Right lung (tissue), 5 donors: Measurements from ENCODE around the gene GNAT2. TPM values are rescaled to one million over a fixed set of nuclear protein-coding genes. Genes with fewer than 3 reads are reported as not detected.

ENCODE experiments used
- DNase-seq, 2 donors: peaks; one replicate each; pipeline ENCODE4 v3.0.0-alpha.2; 2013
- polyA plus RNA-seq, 5 donors: library from polyadenylated mRNA; unstranded; fragments of 120-200 nt; gene quantifications; one replicate each; pipeline versions ENCODE4 v1.2.1 to v1.2.3, GENCODE V29; 2013; ENCODE audit warnings: inconsistent platforms in 1 of 5, low replicate concordance in 1 of 5; ENCODE audit not compliant: insufficient read length in 5 of 5, insufficient read depth in 1 of 5

The GNAT2 gene
- polyA plus RNA-seq, 5 donors, result 0.11 TPM; not detected in 4

- DNase-seq, result no peak
These were observed 61.9 kb downstream of the GNAT2 start for GRCh38 chr1:109557520-109557919.

- no peak for DNase-seq
These were observed 62.9 kb downstream of the GNAT2 start for GRCh38 chr1:109556563-109556962.

Other genes with a start within 250 kb of the GNAT2 start
- 10 to 100 TPM; 34.0 to 51.2 (median 42.6) TPM for gene SORT1, start 221.7 kb downstream of the GNAT2 start, polyA plus RNA-seq
- 10 to 100 TPM; 74.2 to 99.6 (median 89.2) TPM for gene PSMA5, start 193.2 kb downstream of the GNAT2 start, polyA plus RNA-seq
- gene SYPL2, start 153.1 kb downstream of the GNAT2 start, polyA plus RNA-seq, result 1 to 10 TPM in 1 of 5 donors, under 1 TPM in 4; 0.13 to 9.0 (median 0.26) TPM
- gene ATXN7L2, start 135.7 kb downstream of the GNAT2 start, polyA plus RNA-seq, result 10 to 100 TPM in 1 of 5 donors, 1 to 10 TPM in 4; 6.6 to 13.6 (median 8.0) TPM
- 1 to 10 TPM; 4.8 to 9.5 (median 8.5) TPM for gene CYB561D1, start 125.5 kb downstream of the GNAT2 start, polyA plus RNA-seq
- 1 to 10 TPM; 2.6 to 5.1 (median 3.7) TPM for gene AMIGO1, start 109.9 kb downstream of the GNAT2 start, polyA plus RNA-seq
- gene GPR61, start 79.7 kb downstream of the GNAT2 start, polyA plus RNA-seq, result 1 to 10 TPM in 1 of 5 donors, under 1 TPM in 4; 0.27 to 1.7 (median 0.40) TPM
- gene GNAI3, start 71.0 kb downstream of the GNAT2 start, polyA plus RNA-seq, result 10 to 100 TPM in 4 of 5 donors, 1 to 10 TPM in 1; 9.7 to 12.8 (median 10.9) TPM
- gene AMPD2, start 221 bp upstream of the GNAT2 start, polyA plus RNA-seq, result 10 to 100 TPM; 34.9 to 56.9 (median 50.8) TPM
- gene GSTM4, start 36.5 kb upstream of the GNAT2 start, polyA plus RNA-seq, result 10 to 100 TPM; 27.7 to 34.1 (median 32.0) TPM
- 100 to 1,000 TPM; 211 to 275 (median 236) TPM for gene GSTM2, start 48.4 kb upstream of the GNAT2 start, polyA plus RNA-seq
- 100 to 1,000 TPM in 2 of 5 donors, 10 to 100 TPM in 1, 1 to 10 TPM in 2; 1.5 to 172 (median 97.9) TPM for gene GSTM1, start 68.2 kb upstream of the GNAT2 start, polyA plus RNA-seq
- gene GSTM5, start 92.6 kb upstream of the GNAT2 start, polyA plus RNA-seq, result 10 to 100 TPM; 64.5 to 92.1 (median 73.8) TPM
- gene GSTM3, start 121.4 kb upstream of the GNAT2 start, polyA plus RNA-seq, result 100 to 1,000 TPM; 101 to 145 (median 121) TPM
- gene EPS8L3, start 144.3 kb upstream of the GNAT2 start, polyA plus RNA-seq, result 1 to 10 TPM in 1 of 5 donors, under 1 TPM in 4; 0.22 to 1.5 (median 0.35) TPM